H9 (cell line): ENCODE data around the gene VAPA. TPM values are rescaled to one million over a fixed set of nuclear protein-coding genes. Genes with fewer than 3 reads are reported as not detected.

Experiments used
- DNase-seq: peaks from one replicate; pipeline ENCODE4 v3.0.0-alpha.2; 2017
- H2AFZ ChIP-seq: one replicate; pipeline ENCODE4 v1.6.1; 2013; ENCODE audit warnings: mild to moderate bottlenecking, low read length, control low read depth, moderate library complexity
- H2AK5ac ChIP-seq: 2 replicates; pipeline ENCODE4 v1.6.1; 2013; ENCODE audit warnings: low read length, control low read depth, mixed read lengths; ENCODE audit not compliant: insufficient read length
- H2BK120ac ChIP-seq: one replicate; pipeline ENCODE4 v1.6.1; 2013; ENCODE audit warnings: low read depth, mild to moderate bottlenecking, low read length, control low read depth, inconsistent platforms; ENCODE audit not compliant: poor library complexity, severe bottlenecking
- H2BK12ac ChIP-seq: 2 replicates; pipeline ENCODE4 v1.6.1; 2013; ENCODE audit warnings: low read length, control low read depth, mixed read lengths, low read depth; ENCODE audit not compliant: insufficient read length
- H2BK15ac ChIP-seq: 2 replicates; pipeline ENCODE4 v1.6.1; 2013; ENCODE audit warnings: low read depth, low read length, control low read depth
- H2BK20ac ChIP-seq: one replicate; pipeline ENCODE4 v1.6.1; 2013; ENCODE audit warnings: low read depth, mild to moderate bottlenecking, low read length, control low read depth, inconsistent platforms; ENCODE audit not compliant: poor library complexity, severe bottlenecking
- H2BK5ac ChIP-seq: 2 replicates; pipeline ENCODE4 v1.6.1; 2013; ENCODE audit warnings: low read length, control low read depth, mixed read lengths; ENCODE audit not compliant: insufficient read length
- H3K14ac ChIP-seq: 2 replicates; pipeline ENCODE4 v1.6.1; 2013; ENCODE audit warnings: low read length, control low read depth; ENCODE audit not compliant: insufficient read depth
- H3K18ac ChIP-seq: 2 replicates; pipeline ENCODE4 v1.6.1; 2013; ENCODE audit warnings: low read depth, mild to moderate bottlenecking, mixed read lengths, low read length, control low read depth; ENCODE audit not compliant: insufficient read length
- H3K23ac ChIP-seq: 2 replicates; pipeline ENCODE4 v1.6.1; 2013; ENCODE audit warnings: low read length, control low read depth, mixed read lengths, low read depth; ENCODE audit not compliant: insufficient read length
- H3K23me2 ChIP-seq: 2 replicates; pipeline ENCODE4 v1.6.1; 2013; ENCODE audit warnings: low read depth, mild to moderate bottlenecking, mixed read lengths, low read length, control low read depth; ENCODE audit not compliant: insufficient read length, poor library complexity, severe bottlenecking
- H3K27ac ChIP-seq: 2 replicates; pipeline ENCODE4 v1.5.1; 2013; ENCODE audit warnings: low read length, control low read depth, mixed read lengths, low read depth; ENCODE audit not compliant: insufficient read length
- H3K27me3 ChIP-seq: 2 replicates; pipeline ENCODE4 v1.6.1; 2013; ENCODE audit warnings: low read length, control low read depth, inconsistent platforms; ENCODE audit not compliant: insufficient read depth
- H3K4ac ChIP-seq: 2 replicates; pipeline ENCODE4 v1.6.1; 2013; ENCODE audit warnings: low read depth, mild to moderate bottlenecking, control low read depth, inconsistent platforms, low read length, moderate library complexity
- H3K4me1 ChIP-seq: 2 replicates; pipeline ENCODE4 v1.6.1; 2013; ENCODE audit warnings: low read length, control low read depth, inconsistent platforms; ENCODE audit not compliant: insufficient read depth
- H3K4me2 ChIP-seq: 2 replicates; pipeline ENCODE4 v1.6.1; 2013; ENCODE audit warnings: low read length, control low read depth, mixed read lengths; ENCODE audit not compliant: insufficient read length, insufficient read depth
- H3K56ac ChIP-seq: 2 replicates; pipeline ENCODE4 v1.6.1; 2013; ENCODE audit warnings: low read depth, mild to moderate bottlenecking, mixed read lengths, low read length, control low read depth; ENCODE audit not compliant: insufficient read length
- H3K79me1 ChIP-seq: 2 replicates; pipeline ENCODE4 v1.6.1; 2013; ENCODE audit warnings: low read depth, mild to moderate bottlenecking, moderate library complexity, low read length, control low read depth, inconsistent platforms; ENCODE audit not compliant: insufficient read depth, poor library complexity, severe bottlenecking
- H3K79me2 ChIP-seq: 2 replicates; pipeline ENCODE4 v1.6.1; 2013; ENCODE audit warnings: low read length, control low read depth, inconsistent platforms; ENCODE audit not compliant: insufficient read depth
- H3K9ac ChIP-seq: 2 replicates; pipeline ENCODE4 v1.6.1; 2013; ENCODE audit warnings: low read length, control low read depth, mixed read lengths; ENCODE audit not compliant: insufficient read length; ENCODE audit errors: extremely low read depth
- H3K9me3 ChIP-seq: one replicate; pipeline ENCODE4 v1.6.1; 2013; ENCODE audit warnings: low read depth, low read length, inconsistent platforms; ENCODE audit not compliant: control insufficient read depth
- H3T11ph ChIP-seq: one replicate; pipeline ENCODE4 v1.6.1; 2013; ENCODE audit warnings: mild to moderate bottlenecking, low read length, control low read depth, inconsistent platforms
- H4K20me1 ChIP-seq: one replicate; pipeline ENCODE4 v1.6.1; 2013; ENCODE audit not compliant: control insufficient read depth, insufficient read length, insufficient read depth
- H4K5ac ChIP-seq: 2 replicates; pipeline ENCODE4 v1.6.1; 2013; ENCODE audit warnings: low read depth, mild to moderate bottlenecking, mixed read lengths, low read length, control low read depth; ENCODE audit not compliant: insufficient read length
- H4K8ac ChIP-seq: replicated peaks from 2 replicates; pipeline ENCODE4 v1.6.1; 2013; ENCODE audit warnings: low read length, control low read depth, mixed read lengths, low read depth; ENCODE audit not compliant: insufficient read length
- H4K91ac ChIP-seq: 2 replicates; pipeline ENCODE4 v1.6.1; 2013; ENCODE audit warnings: low read depth, mild to moderate bottlenecking, moderate library complexity, mixed read lengths, low read length, control low read depth; ENCODE audit not compliant: insufficient read length
- H3K27ac Mint-ChIP-seq, 3 experiments: 2 replicates in 2 of 3; 3 replicates in 1 of 3; pipeline ENCODE4 v1.8.0; 2020 to 2021; ENCODE audit warnings: mixed read lengths in 3 of 3, mild to moderate bottlenecking in 1 of 3, moderate library complexity in 1 of 3
- H3K27me3 Mint-ChIP-seq: 2 replicates; pipeline ENCODE4 v1.8.0; 2021; ENCODE audit warnings: low read depth, mild to moderate bottlenecking, moderate library complexity, mixed read lengths
- H3K36me3 Mint-ChIP-seq, 3 experiments: 2 replicates in 2 of 3; 3 replicates in 1 of 3; pipeline ENCODE4 v1.8.0; 2020 to 2021; ENCODE audit warnings: low read depth in 3 of 3, mixed read lengths in 3 of 3; ENCODE audit not compliant: insufficient read depth in 1 of 3
- H3K4me1 Mint-ChIP-seq, 2 experiments: 2 replicates each; pipeline ENCODE4 v1.8.0; 2020; ENCODE audit warnings: mixed read lengths in 2 of 2
- H3K4me3 Mint-ChIP-seq, 2 experiments: 2 replicates in 1 of 2; 3 replicates in 1 of 2; pipeline ENCODE4 v1.8.0; 2020 to 2021; ENCODE audit warnings: mild to moderate bottlenecking in 2 of 2, mixed read lengths in 2 of 2, moderate library complexity in 1 of 2
- H3K9me3 Mint-ChIP-seq, 2 experiments: 2 replicates in 1 of 2; 3 replicates in 1 of 2; pipeline ENCODE4 v1.8.0; 2020; ENCODE audit warnings: mild to moderate bottlenecking in 2 of 2, mixed read lengths in 2 of 2, moderate library complexity in 1 of 2
- CTCF ChIP-seq: fragments of 200-600 bp; sonication (generic); conservative IDR thresholded peaks from 3 replicates; pipeline ENCODE4 v1.8.0; 2021; ENCODE audit warnings: antibody characterized with exemption, mild to moderate bottlenecking
- WGBS: extraction: QIAGEN DNeasy Blood & Tissue Kit; methylation state at CpG from one replicate; pipeline ENCODE4 v1.1.7; 2013; ENCODE audit warnings: missing lambda C conversion rate, low lambda C conversion rate, mixed read lengths; ENCODE audit not compliant: insufficient read length; ENCODE audit errors: extremely low coverage; 5-methylcytosine and 5-hydroxymethylcytosine counted together
- total RNA-seq: library from RNA; stranded (reverse); gene quantifications from 2 replicates; pipeline ENCODE4 v1.2.1, GENCODE V29; 2021

VAPA gene
- total RNA-seq, 1 experiment from 2014 or later: 141 TPM

- Histone ChIP-seq H4K20me1 (no peaks in the 10 kb centered on the region), H2BK12ac (no peak overlapping the region), H3K23ac (no peak overlapping the region), H3K9ac (no peak overlapping the region), H3K56ac (no peak overlapping the region), H3K27ac (no peak overlapping the region), H3K79me2 (no peaks in the 10 kb centered on the region), H2BK120ac (no peak overlapping the region), H4K8ac (no peak overlapping the region), H2BK5ac (no peak overlapping the region), H3K23me2 (no peaks in the 10 kb centered on the region), H3K4me1 (no peaks in the 10 kb centered on the region), H3K4me2 (no peak overlapping the region), H4K5ac (no peak overlapping the region), H4K91ac (no peak overlapping the region), H3K27me3 (no peaks in the 10 kb centered on the region), H3K79me1 (no peaks in the 10 kb centered on the region), H3K9me3 (no peaks in the 10 kb centered on the region), H2BK15ac (no peak overlapping the region), H3K18ac (no peak overlapping the region), H3K4ac (no peak overlapping the region), H3T11ph (no peak overlapping the region), H2BK20ac (no peak overlapping the region), H2AFZ (no peak overlapping the region), H2AK5ac (no peak overlapping the region), H3K14ac (no peak overlapping the region)
- H3K9me3 Mint-ChIP-seq: peaks cover 0 to 1% of the 10 kb centered on the region in 2 experiments; a peak in 1 of 5 replicates
- no peaks in the 10 kb centered on the region for H3K4me1 Mint-ChIP-seq
- H3K4me3 Mint-ChIP-seq: no peak overlapping the region
- H3K27ac Mint-ChIP-seq: no peak overlapping the region
- WGBS: no CpG with 5 or more reads among the region's 7 CpGs
- H3K36me3 Mint-ChIP-seq: no peaks in the 10 kb centered on the region
- no peak for TF ChIP-seq CTCF
- peaks cover 5% of the 10 kb centered on the region for H3K27me3 Mint-ChIP-seq
- no peak for DNase-seq
Observed at GRCh38 chr18:10003866-10004265, 90.0 kb downstream of the VAPA start.
